ENCODE data around the gene SLC9A3. TPM values are rescaled to one million over a fixed set of nuclear protein-coding genes. Genes with fewer than 3 reads are reported as not detected.

The SLC9A3 gene
- total RNA-seq, 1 experiment from 2014 or later = 1.5 TPM

DNA sequence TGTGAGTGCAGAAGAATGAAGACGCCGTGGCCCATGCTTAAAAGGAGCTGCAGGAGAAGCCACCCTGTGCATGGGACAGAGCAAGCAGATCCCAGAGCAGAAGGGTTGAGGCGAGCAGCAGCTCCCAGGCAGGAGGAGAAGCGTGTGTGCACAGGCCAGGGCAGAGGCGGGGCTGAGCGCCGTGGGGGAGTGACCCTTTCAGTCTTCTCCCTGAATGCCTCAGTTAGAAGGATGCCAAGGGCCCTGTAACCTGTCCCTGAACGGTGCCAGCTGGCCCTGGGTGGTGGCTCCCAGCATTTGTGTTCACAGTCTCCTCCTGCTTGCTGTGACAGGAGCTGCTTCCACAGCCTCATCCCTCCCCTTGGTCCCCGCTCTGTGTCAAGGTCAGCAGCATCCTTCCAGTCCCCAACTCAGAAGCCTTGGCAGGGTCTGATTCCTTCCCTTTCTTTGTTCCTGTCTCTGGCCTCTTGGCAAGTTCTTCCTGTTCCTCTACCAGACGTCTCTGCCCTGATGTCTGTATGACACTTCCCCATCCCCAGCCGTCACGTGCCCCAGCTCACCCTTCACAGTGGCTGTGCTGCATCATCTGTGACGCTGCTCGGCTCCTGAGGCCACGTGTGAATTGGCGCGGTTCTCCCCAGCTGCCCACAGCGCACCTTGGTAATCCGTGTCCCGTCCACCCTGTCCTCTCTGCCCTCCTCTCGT, 76.0 kb downstream of the SLC9A3 start:
- no peak overlapping the region for H2AFZ ChIP-seq (ENCODE audit: low read depth, low read length, poor library complexity, severe bottlenecking)
- peaks cover 68% of the 10 kb centered on the region for H3K79me2 ChIP-seq (ENCODE audit: insufficient read depth, low read length)
- H3K4me1 ChIP-seq (ENCODE audit: control insufficient read depth in 1 of 2, insufficient read depth in 2 of 2, low read length in 2 of 2) = peaks cover 7 to 19% of the 10 kb centered on the region in 2 experiments
- H3K9me3 ChIP-seq (ENCODE audit: control insufficient read depth in 1 of 2, insufficient read depth in 1 of 2, low read depth in 1 of 2, low read length in 2 of 2) = peaks cover 0 to 10% of the 10 kb centered on the region in 2 experiments; a peak in 1 of 4 replicates
- TF ChIP-seq JUND (IDR thresholded peaks at IDR 0.05) = no peak
- no peak for TF ChIP-seq EZH2 (IDR thresholded peaks at IDR 0.05)
- TF ChIP-seq SIN3A (IDR thresholded peaks at IDR 0.05; ENCODE audit: low read depth) = no peak
- TF ChIP-seq TCF7L2 (IDR thresholded peaks at IDR 0.05; ENCODE audit: borderline replicate concordance, extremely low read depth, insufficient read depth, insufficient read length) = no peak
- TF ChIP-seq ELF1 (IDR thresholded peaks at IDR 0.05; ENCODE audit: borderline replicate concordance, low read depth) = no peak
- no peak for TF ChIP-seq ZFX (IDR thresholded peaks at IDR 0.05)
- TF ChIP-seq, protein P1, sequence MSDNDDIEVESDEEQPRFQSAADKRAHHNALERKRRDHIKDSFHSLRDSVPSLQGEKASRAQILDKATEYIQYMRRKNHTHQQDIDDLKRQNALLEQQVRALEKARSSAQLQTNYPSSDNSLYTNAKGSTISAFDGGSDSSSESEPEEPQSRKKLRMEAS (IDR thresholded peaks at IDR 0.05) = no peak
- TF ChIP-seq SRF (IDR thresholded peaks at IDR 0.05; ENCODE audit: low read depth) = no peak
- no peak for TF ChIP-seq EZH2phosphoT487 (IDR thresholded peaks at IDR 0.05; ENCODE audit: borderline replicate concordance)
- no peak for TF ChIP-seq ZBTB33 (IDR thresholded peaks at IDR 0.05; ENCODE audit: extremely low read depth, insufficient replicate concordance, low read length)
- TF ChIP-seq POLR2A (IDR thresholded peaks at IDR 0.05; ENCODE audit: borderline replicate concordance, extremely low read depth, insufficient read depth, insufficient read length) = no peak
- TF ChIP-seq SP1 (IDR thresholded peaks at IDR 0.05; ENCODE audit: low read depth) = no peak
- no peak for TF ChIP-seq CTCF (IDR thresholded peaks at IDR 0.05 in 2 of 3, conservative IDR thresholded peaks at IDR 0.05 in 1 of 3; ENCODE audit: borderline replicate concordance in 1 of 3, insufficient read depth in 1 of 3, low read depth in 2 of 3, low read length in 2 of 3)
- TF ChIP-seq CEBPB (IDR thresholded peaks at IDR 0.05; ENCODE audit: low read depth) = no peak
- TF ChIP-seq CBX3 (IDR thresholded peaks at IDR 0.05; ENCODE audit: low read depth) = no peak
- TF ChIP-seq RAD21 (IDR thresholded peaks at IDR 0.05; ENCODE audit: low read depth) = no peak
- no peak for TF ChIP-seq FOSL1 (IDR thresholded peaks at IDR 0.05; ENCODE audit: low read depth)
- no peak for TF ChIP-seq EGR1 (IDR thresholded peaks at IDR 0.05; ENCODE audit: low read depth)
- H3K4me3 ChIP-seq (replicated peaks in 1 of 2; ENCODE audit: low read depth in 1 of 2, low read length in 2 of 2) = no peak overlapping the region
- DNase-seq (ENCODE audit: low read depth, low spot score) (no peak), ATAC-seq (no peak)
- H3K36me3 ChIP-seq (ENCODE audit: control insufficient read depth in 1 of 2, insufficient read depth in 2 of 2, low read length in 2 of 2) = peaks cover 23 to 48% of the 10 kb centered on the region in 2 experiments; a peak in 3 of 4 replicates
- CTCF ChIA-PET = no interaction called here
- H4K20me1 ChIP-seq (ENCODE audit: insufficient read depth) = 0 out of 2 replicates have a peak, but pooled peaks cover 3% of the 10 kb centered on the region
- RAD21 ChIA-PET (ENCODE audit: low non-redundant PET in 1 of 2, low total read pairs in 2 of 2, uncharacterized antibody in 2 of 2, unreplicated experiment in 2 of 2) = no interaction called here
- POLR2A ChIA-PET = no interaction called here
- no peak overlapping the region for H3K9ac ChIP-seq (ENCODE audit: low read length)
- no peaks in the 10 kb centered on the region for H3K9me2 ChIP-seq (ENCODE audit: insufficient read depth)
- no peak overlapping the region for H3K4me2 ChIP-seq (ENCODE audit: low read length)
- intact Hi-C loops (cut with micrococcal nuclease) = loop anchor here (10.0 kb wide), 2 partner anchors 457 to 717 kb away; no protein-coding TSS in a partner anchor
- no peaks in the 10 kb centered on the region for H3K27me3 ChIP-seq (ENCODE audit: insufficient read depth, low read length)
- no peak overlapping the region for H3K27ac ChIP-seq (ENCODE audit: low read depth, low read length)
- no TSS peak for BruUV-seq (replicated peaks)
